SK-N-SH treated with all-trans-retinoic acid at 6 μM for 48 hours (cell line): Measurements from ENCODE around the gene FLNC.

Source experiments
- ARNTL ChIP-seq: fragments of 450-650 bp; formaldehyde crosslinking; IDR thresholded peaks from 2 replicates; pipeline ENCODE4 v1.5.0; 2020; ENCODE audit warnings: low read depth, mild to moderate bottlenecking, moderate library complexity, borderline replicate concordance
- SNAI2 ChIP-seq: fragments of 250-450 bp; sonication (Bioruptor Pico); IDR thresholded peaks from 2 replicates; pipeline ENCODE4 v1.5.0; 2020; ENCODE audit warnings: mild to moderate bottlenecking, moderate library complexity
- TCF4 ChIP-seq: fragments of 250-450 bp; sonication (Bioruptor Pico); IDR thresholded peaks from 2 replicates; pipeline ENCODE4 v1.8.0; 2021; ENCODE audit warnings: mild to moderate bottlenecking, moderate library complexity, borderline replicate concordance
- TOX ChIP-seq: fragments of 250-450 bp; sonication (Bioruptor Pico); IDR thresholded peaks from 2 replicates; pipeline ENCODE4 v1.8.0; 2021; ENCODE audit warnings: mild to moderate bottlenecking, moderate library complexity, borderline replicate concordance

DNA sequence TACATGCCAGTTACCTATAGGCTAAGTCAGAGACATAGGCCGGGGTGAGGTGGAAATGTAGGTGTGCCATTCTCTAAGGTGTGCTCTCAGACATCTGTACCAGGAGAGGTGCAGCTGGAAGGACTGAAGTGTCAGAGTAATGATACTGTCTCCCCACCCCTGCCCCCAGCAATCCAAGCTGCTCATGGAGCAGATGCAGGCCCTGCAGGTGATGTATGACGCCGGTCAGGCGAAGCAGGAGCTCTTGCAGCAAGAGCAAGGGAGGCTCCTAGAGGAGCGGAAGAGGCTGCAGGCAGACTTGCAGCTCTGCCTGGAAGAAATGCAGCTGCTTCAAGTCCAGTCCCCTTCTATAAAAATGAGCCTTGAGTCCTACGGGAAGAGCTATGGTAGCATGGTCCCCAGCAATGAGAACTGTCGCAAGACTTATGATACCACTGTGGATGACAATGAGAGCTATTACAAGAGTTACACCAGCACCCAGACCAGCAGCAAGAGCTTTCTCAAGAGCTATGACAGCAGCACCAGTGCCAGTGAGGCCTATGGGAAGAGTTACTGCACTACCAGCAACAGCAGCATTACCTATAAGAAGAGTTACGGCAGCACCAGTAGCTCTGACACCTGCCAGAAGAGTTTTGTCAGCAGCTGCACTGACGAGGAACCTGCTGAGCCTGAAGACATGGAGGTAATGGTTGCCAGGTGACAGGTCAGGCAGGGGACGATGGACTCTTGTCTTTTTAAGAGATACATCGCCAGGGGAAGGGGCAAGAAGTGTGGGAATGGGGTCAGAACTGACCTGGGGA lies 18.4 kb upstream of the FLNC start:
- TF ChIP-seq ARNTL (CRISPR knock-in tag): no peak
- TF ChIP-seq SNAI2 (CRISPR knock-in tag): no peak
- no peak for TF ChIP-seq TOX (CRISPR knock-in tag)
- no peak for TF ChIP-seq TCF4 (CRISPR knock-in tag)
